SK-N-SH treated with all-trans-retinoic acid at 6 μM for 48 hours (cell line): ENCODE results near the gene AUTS2.

Experiments used
- ARNTL ChIP-seq: fragments of 450-650 bp; formaldehyde crosslinking; IDR thresholded peaks from 2 replicates; pipeline ENCODE4 v1.5.0; 2020; ENCODE audit warnings: low read depth, mild to moderate bottlenecking, moderate library complexity, borderline replicate concordance
- BACH2 ChIP-seq: fragments of 250-450 bp; sonication (Bioruptor Pico); IDR thresholded peaks from 2 replicates; pipeline ENCODE4 v1.9.0; 2021; ENCODE audit warnings: mild to moderate bottlenecking, borderline replicate concordance
- ESRRG ChIP-seq: fragments of 250-450 bp; sonication (Bioruptor Pico); IDR thresholded peaks from 2 replicates; pipeline ENCODE4 v1.6.1; 2021; ENCODE audit warnings: mild to moderate bottlenecking
- ISL1 ChIP-seq: fragments of 250-450 bp; sonication (Bioruptor Pico); IDR thresholded peaks from 2 replicates; pipeline ENCODE4 v2.1.2; 2022; ENCODE audit warnings: mild to moderate bottlenecking, moderate library complexity
- RARB ChIP-seq: fragments of 250-450 bp; sonication (Bioruptor Pico); IDR thresholded peaks from 2 replicates; pipeline ENCODE4 v1.8.0; 2021; ENCODE audit warnings: mild to moderate bottlenecking, moderate library complexity
- ZFP30 ChIP-seq: fragments of 450-650 bp; formaldehyde crosslinking; IDR thresholded peaks from 2 replicates; pipeline ENCODE4 v1.5.0; 2022; ENCODE audit warnings: mild to moderate bottlenecking, moderate library complexity

DNA sequence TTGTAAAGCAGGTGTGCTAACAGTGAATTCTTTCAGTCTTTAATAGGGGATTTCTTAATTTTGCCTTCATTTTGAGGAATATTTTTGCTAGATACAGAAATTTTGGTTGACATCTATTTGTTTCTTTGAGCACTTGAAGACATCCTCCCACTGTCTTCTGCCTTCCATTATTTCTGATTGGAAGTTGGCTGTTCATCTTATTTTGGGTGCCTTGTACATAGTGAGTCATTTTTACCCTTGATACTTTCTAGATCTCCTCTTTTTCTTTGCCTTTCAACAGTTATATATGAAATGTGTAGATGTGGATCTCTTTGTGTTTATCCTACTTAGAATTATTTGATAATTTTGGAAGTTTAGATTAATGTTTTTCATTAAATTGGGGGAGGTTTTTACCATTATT is 631.0 kb downstream of the AUTS2 start:
- TF ChIP-seq ZFP30 (CRISPR knock-in tag), result peak; percentile 63; the same call in 1 of the 2 replicates
- TF ChIP-seq BACH2 (CRISPR knock-in tag), result no peak
- no peak for TF ChIP-seq ESRRG (CRISPR knock-in tag)
- no peak for TF ChIP-seq ARNTL (CRISPR knock-in tag)
- TF ChIP-seq RARB, result no peak
- TF ChIP-seq ISL1, result no peak
